HUES64 (cell line): ENCODE measurements around the gene TMC6.

Source experiments
- H3K27ac ChIP-seq: 2 replicates; pipeline ENCODE4 v1.7.0; 2013; ENCODE audit warnings: low read depth, low read length, inconsistent platforms
- H3K27me3 ChIP-seq: 2 replicates; pipeline ENCODE4 v1.6.1; 2013; ENCODE audit warnings: mild to moderate bottlenecking, low read length; ENCODE audit not compliant: insufficient read depth
- H3K36me3 ChIP-seq: 2 replicates; pipeline ENCODE4 v1.6.1; 2013; ENCODE audit warnings: mild to moderate bottlenecking, low read length; ENCODE audit not compliant: insufficient read depth
- H3K4me1 ChIP-seq: 2 replicates; pipeline ENCODE4 v1.6.1; 2013; ENCODE audit warnings: mild to moderate bottlenecking, low read length, moderate library complexity; ENCODE audit not compliant: insufficient read depth
- H3K4me3 ChIP-seq: 2 replicates; pipeline ENCODE4 v1.5.1; 2013; ENCODE audit warnings: mild to moderate bottlenecking, low read length, moderate library complexity
- H3K9ac ChIP-seq: 2 replicates; pipeline ENCODE4 v1.6.1; 2013; ENCODE audit warnings: mild to moderate bottlenecking, low read depth, low read length
- H3K9me3 ChIP-seq: 2 replicates; pipeline ENCODE4 v1.6.1; 2013; ENCODE audit warnings: low read depth, low read length; ENCODE audit not compliant: insufficient read depth
- WGBS: fragments of 150-250, 120-280 bp; methylation state at CpG from one replicate; pipeline ENCODE4 v1.1.7; 2013; ENCODE audit warnings: missing lambda C conversion rate; 5-methylcytosine and 5-hydroxymethylcytosine counted together

TMC6 gene

GRCh38 chr17:78170692-78171590 lies 42.4 kb upstream of the TMC6 start:
- Histone ChIP-seq H3K9me3 (no peaks in the 10 kb centered on the region), H3K4me3 (no peak overlapping the region), H3K4me1 (peaks cover 10% of the 10 kb centered on the region; the same call in 1 of the 2 replicates), H3K27ac (no peak overlapping the region), H3K27me3 (no peaks in the 10 kb centered on the region), H3K36me3 (peaks cover 28% of the 10 kb centered on the region), H3K9ac (no peak overlapping the region)
- 90% methylated on average over 31 of the region's 31 CpGs for WGBS

GRCh38 chr17:78168903-78169793 lies 40.6 kb upstream of the TMC6 start:
- Histone ChIP-seq H3K4me3 (peak overlapping the region; percentile 65), H3K9me3 (no peaks in the 10 kb centered on the region), H3K36me3 (peaks cover 13% of the 10 kb centered on the region), H3K9ac (no peak overlapping the region), H3K4me1 (peaks cover 10% of the 10 kb centered on the region; the same call in 1 of the 2 replicates), H3K27me3 (no peaks in the 10 kb centered on the region), H3K27ac (no peak overlapping the region)
- 11% methylated on average over 38 of the region's 38 CpGs for WGBS

GRCh38 chr17:78168242-78168902 lies 39.8 kb upstream of the TMC6 start, which contains the start of gene SYNGR2:
TSS of gene SYNGR2 (plus strand) at chr17:78168581. CDS start at chr17:78168617, 36 bp downstream.
- Histone ChIP-seq H3K9ac (peak within 1 kb of the TSS; percentile 60; the same call in 1 of the 2 replicates), H3K9me3 (no peaks in the 10 kb centered on the region), H3K4me3 (peak within 1 kb of the TSS; percentile 65), H3K4me1 (peaks cover 10% of the 10 kb centered on the region; the same call in 1 of the 2 replicates), H3K27ac (no peak within 1 kb of the TSS), H3K27me3 (no peaks in the 10 kb centered on the region), H3K36me3 (peaks cover 5% of the 10 kb centered on the region)
- WGBS, result under 1% methylated on average over 84 of the region's 84 CpGs

- Histone ChIP-seq H3K9ac (no peak overlapping the region), H3K9me3 (no peaks in the 10 kb centered on the region), H3K27ac (no peak overlapping the region), H3K4me3 (no peak overlapping the region), H3K36me3 (no peaks in the 10 kb centered on the region), H3K4me1 (no peaks in the 10 kb centered on the region), H3K27me3 (no peaks in the 10 kb centered on the region)
- 63% methylated on average over 4 of the region's 6 CpGs for WGBS
These were observed 37.9 kb upstream of the TMC6 start for GRCh38 chr17:78166416-78166815.

GRCh38 chr17:78164748-78165607 lies 36.4 kb upstream of the TMC6 start:
- no peak overlapping the region for H3K27ac ChIP-seq
- H3K4me1 ChIP-seq, result no peaks in the 10 kb centered on the region
- no peak overlapping the region for H3K9ac ChIP-seq
- WGBS, result 94% methylated on average over 16 of the region's 16 CpGs
- H3K4me3 ChIP-seq, result no peak overlapping the region
- no peaks in the 10 kb centered on the region for H3K27me3 ChIP-seq
- H3K36me3 ChIP-seq, result no peaks in the 10 kb centered on the region
- H3K9me3 ChIP-seq, result no peaks in the 10 kb centered on the region

- Histone ChIP-seq H3K27ac (no peak overlapping the region), H3K4me1 (no peaks in the 10 kb centered on the region), H3K27me3 (no peaks in the 10 kb centered on the region), H3K9me3 (no peaks in the 10 kb centered on the region), H3K9ac (no peak overlapping the region), H3K36me3 (no peaks in the 10 kb centered on the region), H3K4me3 (no peak overlapping the region)
- 88% methylated on average over 22 of the region's 22 CpGs for WGBS
These were observed 35.6 kb upstream of the TMC6 start for GRCh38 chr17:78163881-78164747.

- Histone ChIP-seq H3K27me3 (no peaks in the 10 kb centered on the region), H3K4me1 (no peaks in the 10 kb centered on the region), H3K9me3 (no peaks in the 10 kb centered on the region), H3K36me3 (no peaks in the 10 kb centered on the region), H3K4me3 (no peak overlapping the region), H3K27ac (no peak overlapping the region), H3K9ac (no peak overlapping the region)
- WGBS, result 96% methylated on average over 10 of the region's 10 CpGs
These were observed 31.1 kb upstream of the TMC6 start for GRCh38 chr17:78159575-78160158.

GRCh38 chr17:78154903-78155811 lies 26.6 kb upstream of the TMC6 start:
- 92% methylated on average over 10 of the region's 11 CpGs for WGBS
- Histone ChIP-seq H3K4me3 (no peak overlapping the region), H3K9me3 (no peaks in the 10 kb centered on the region), H3K36me3 (no peaks in the 10 kb centered on the region), H3K4me1 (no peaks in the 10 kb centered on the region), H3K27me3 (no peaks in the 10 kb centered on the region), H3K27ac (no peak overlapping the region), H3K9ac (no peak overlapping the region)
